DND-41 (cell line): ENCODE measurements around the gene ARHGAP24.

Experiments used
- EZH2 ChIP-seq: IDR thresholded peaks from 3 replicates; pipeline ENCODE4 v1.6.1; 2012; ENCODE audit warnings: borderline replicate concordance, low read depth, mild to moderate bottlenecking, moderate library complexity, low read length, inconsistent platforms; ENCODE audit not compliant: severe bottlenecking
- TF ChIP-seq, protein P1 (sequence below): IDR thresholded peaks from 2 replicates; pipeline ENCODE4 v1.5.1; 2012; ENCODE audit warnings: borderline replicate concordance, low read length, moderate library complexity, mild to moderate bottlenecking; ENCODE audit not compliant: poor library complexity, severe bottlenecking; ENCODE audit errors: extremely low read depth

DNA sequence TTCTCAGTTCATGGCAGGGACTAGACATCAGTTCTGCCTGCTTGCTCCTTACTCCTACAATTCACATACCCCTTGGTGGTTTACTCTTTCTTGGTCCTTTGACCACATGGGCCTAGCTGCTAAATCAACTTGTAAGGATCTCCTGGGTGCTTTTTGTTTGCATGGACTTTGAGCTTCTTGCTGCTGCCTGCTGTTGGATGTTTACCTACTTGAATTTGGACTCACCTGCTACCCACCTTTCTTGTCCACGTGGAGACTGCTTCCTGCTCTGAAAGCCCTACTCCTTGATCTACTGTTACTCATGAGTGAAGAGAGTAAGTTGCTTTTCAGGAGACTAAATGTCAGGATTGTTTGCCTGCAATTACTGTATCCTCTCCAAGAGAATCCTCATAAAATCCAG lies 15.2 kb upstream of the ARHGAP24 start:
- TF ChIP-seq, protein P1, sequence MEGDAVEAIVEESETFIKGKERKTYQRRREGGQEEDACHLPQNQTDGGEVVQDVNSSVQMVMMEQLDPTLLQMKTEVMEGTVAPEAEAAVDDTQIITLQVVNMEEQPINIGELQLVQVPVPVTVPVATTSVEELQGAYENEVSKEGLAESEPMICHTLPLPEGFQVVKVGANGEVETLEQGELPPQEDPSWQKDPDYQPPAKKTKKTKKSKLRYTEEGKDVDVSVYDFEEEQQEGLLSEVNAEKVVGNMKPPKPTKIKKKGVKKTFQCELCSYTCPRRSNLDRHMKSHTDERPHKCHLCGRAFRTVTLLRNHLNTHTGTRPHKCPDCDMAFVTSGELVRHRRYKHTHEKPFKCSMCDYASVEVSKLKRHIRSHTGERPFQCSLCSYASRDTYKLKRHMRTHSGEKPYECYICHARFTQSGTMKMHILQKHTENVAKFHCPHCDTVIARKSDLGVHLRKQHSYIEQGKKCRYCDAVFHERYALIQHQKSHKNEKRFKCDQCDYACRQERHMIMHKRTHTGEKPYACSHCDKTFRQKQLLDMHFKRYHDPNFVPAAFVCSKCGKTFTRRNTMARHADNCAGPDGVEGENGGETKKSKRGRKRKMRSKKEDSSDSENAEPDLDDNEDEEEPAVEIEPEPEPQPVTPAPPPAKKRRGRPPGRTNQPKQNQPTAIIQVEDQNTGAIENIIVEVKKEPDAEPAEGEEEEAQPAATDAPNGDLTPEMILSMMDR = no peak
- no peak for TF ChIP-seq EZH2
